SK-N-SH (cell line): ENCODE data around the gene PRKCA. TPM values are rescaled to one million over a fixed set of nuclear protein-coding genes. Genes with fewer than 3 reads are reported as not detected.

Experiments used
- CTCF ChIA-PET: fragments of 300-600, 350-600 bp; formaldehyde crosslinking; extraction: SDS; loops from one replicate; lab custom pipeline; 2021; lab: Yijun Ruan, JAX
- POLR2A ChIA-PET: fragments of 350-600 bp; sonication (Branson Sonifier 250); formaldehyde crosslinking; extraction: SDS; loops from one replicate; lab custom pipeline; 2020; ENCODE audit warnings: antibody characterized with exemption, inconsistent platforms; lab: Yijun Ruan, JAX
- DNase-seq: peaks from one replicate; pipeline ENCODE4 v3.0.0; 2012
- H2AFZ ChIP-seq: fragments of 200-600 bp; sonication (generic); 2 replicates; pipeline ENCODE4 v1.8.1; 2016; ENCODE audit warnings: antibody characterized with exemption, mild to moderate bottlenecking, low read depth
- H3F3A ChIP-seq: fragments of 200-600 bp; sonication (generic); replicated peaks from 2 replicates; pipeline ENCODE3; 2016; ENCODE audit warnings: antibody characterized with exemption, mild to moderate bottlenecking; ENCODE audit not compliant: insufficient read depth
- H3K27ac ChIP-seq, 2 experiments: fragments of 200-500 bp in 1 of 2; fragments of 200-600 bp in 1 of 2; sonication (Bioruptor generic) in 1 of 2; sonication (generic), shearing (Covaris generic) in 1 of 2; 2 replicates each; pipeline versions ENCODE4 v1.5.1 to v1.6.1; 2014 to 2016; ENCODE audit warnings: low read depth in 2 of 2, inconsistent platforms in 1 of 2, low read length in 1 of 2, mild to moderate bottlenecking in 1 of 2, mixed read lengths in 1 of 2
- H3K27me3 ChIP-seq: fragments of 200-600 bp; sonication (generic), shearing (Covaris generic); 2 replicates; pipeline ENCODE4 v1.6.1; 2016; ENCODE audit warnings: mixed run types; ENCODE audit not compliant: insufficient read depth
- H3K36me3 ChIP-seq, 2 experiments: fragments of 200-500 bp in 1 of 2; fragments of 200-600 bp in 1 of 2; sonication (Bioruptor generic) in 1 of 2; sonication (generic) in 1 of 2; replicated peaks in 1 of 2; 2 replicates each; pipeline versions ENCODE3 to v1.5.1; 2014 to 2016; ENCODE audit warnings: low read length in 1 of 2, mild to moderate bottlenecking in 1 of 2; ENCODE audit not compliant: insufficient read depth in 2 of 2, control insufficient read depth in 1 of 2
- H3K4me1 ChIP-seq, 2 experiments: fragments of 200-500 bp in 1 of 2; fragments of 200-600 bp in 1 of 2; sonication (Bioruptor generic) in 1 of 2; sonication (generic), shearing (Covaris generic) in 1 of 2; 2 replicates each; pipeline versions ENCODE4 v1.5.1 to v1.6.1; 2014 to 2016; ENCODE audit warnings: low read depth in 1 of 2, low read length in 1 of 2, mixed run types in 1 of 2; ENCODE audit not compliant: insufficient read depth in 2 of 2, control insufficient read depth in 1 of 2
- H3K4me2 ChIP-seq: fragments of 200-600 bp; sonication (generic), shearing (Covaris generic); 2 replicates; pipeline ENCODE4 v1.6.1; 2017; ENCODE audit warnings: mixed run types
- H3K4me3 ChIP-seq, 2 experiments: fragments of 200-500 bp in 1 of 2; fragments of 200-600 bp in 1 of 2; sonication (Bioruptor generic) in 1 of 2; sonication (generic), shearing (Covaris generic) in 1 of 2; 2 replicates each; pipeline versions ENCODE4 v1.5.1 to v1.8.1; 2014 to 2016; ENCODE audit warnings: low read depth in 2 of 2, inconsistent platforms in 1 of 2, low read length in 1 of 2, mild to moderate bottlenecking in 1 of 2, mixed read lengths in 1 of 2, moderate library complexity in 1 of 2
- H3K79me2 ChIP-seq: fragments of 200-600 bp; sonication (generic); 2 replicates; pipeline ENCODE4 v1.8.1; 2017; ENCODE audit warnings: mild to moderate bottlenecking; ENCODE audit not compliant: insufficient read depth
- H3K9ac ChIP-seq: fragments of 200-600 bp; sonication (generic); 2 replicates; pipeline ENCODE4 v1.6.1; 2017; ENCODE audit warnings: mixed run types
- H3K9me2 ChIP-seq: fragments of 200-600 bp; sonication (generic); 2 replicates; pipeline ENCODE4 v1.6.1; 2017; ENCODE audit warnings: mixed run types
- H3K9me3 ChIP-seq: fragments of 200-600 bp; sonication (generic); 2 replicates; pipeline ENCODE4 v1.6.1; 2017; ENCODE audit warnings: mixed run types, mild to moderate bottlenecking, moderate library complexity
- H4K20me1 ChIP-seq: fragments of 200-600 bp; sonication (generic); 2 replicates; pipeline ENCODE4 v1.6.1; 2017; ENCODE audit warnings: mild to moderate bottlenecking, mixed run types; ENCODE audit not compliant: insufficient read depth
- CHD2 ChIP-seq: fragments of 150-350 bp; IDR thresholded peaks from 2 replicates; pipeline ENCODE4 v1.6.1; 2018; ENCODE audit warnings: low read length; ENCODE audit not compliant: partially characterized antibody
- ELF1 ChIP-seq: IDR thresholded peaks from 2 replicates; pipeline ENCODE4 v1.4.0; 2012
- FOSL2 ChIP-seq: IDR thresholded peaks from 2 replicates; pipeline ENCODE4 v1.4.0; 2012; ENCODE audit warnings: low read depth, mild to moderate bottlenecking, moderate library complexity, borderline replicate concordance
- FOXM1 ChIP-seq: IDR thresholded peaks from 2 replicates; pipeline ENCODE4 v1.4.0; 2012; ENCODE audit warnings: low read depth, mild to moderate bottlenecking
- JUND ChIP-seq: IDR thresholded peaks from 2 replicates; pipeline ENCODE4 v1.4.0; 2012
- NFIC ChIP-seq: IDR thresholded peaks from 2 replicates; pipeline ENCODE4 v1.4.0; 2012; ENCODE audit warnings: borderline replicate concordance
- RAD21 ChIP-seq: IDR thresholded peaks from 2 replicates; pipeline ENCODE4 v1.6.1; 2012; ENCODE audit warnings: mild to moderate bottlenecking, low read length
- RCOR1 ChIP-seq: fragments of 150-350 bp; IDR thresholded peaks from 2 replicates; pipeline ENCODE4 v1.6.1; 2017; ENCODE audit warnings: antibody characterized with exemption, low read length
- RXRA ChIP-seq: IDR thresholded peaks from 2 replicates; pipeline ENCODE4 v1.4.0; 2012; ENCODE audit warnings: low read depth, mild to moderate bottlenecking, borderline replicate concordance
- SMC3 ChIP-seq: IDR thresholded peaks from 2 replicates; pipeline ENCODE4 v1.6.1; 2012; ENCODE audit warnings: low read depth, low read length, improper control_type of control experiment
- TCF12 ChIP-seq: IDR thresholded peaks from 2 replicates; pipeline ENCODE4 v1.4.0; 2012
- USF2 ChIP-seq: fragments of 150-350 bp; IDR thresholded peaks from 2 replicates; pipeline ENCODE4 v1.6.1; 2017; ENCODE audit warnings: antibody characterized with exemption, low read length, low read depth, borderline replicate concordance
- WGBS: methylation state at CpG from one replicate; pipeline ENCODE4 v1.1.6; 2017; ENCODE audit warnings: low lambda C conversion rate; 5-methylcytosine and 5-hydroxymethylcytosine counted together
- polyA plus RNA-seq, 3 experiments: library from polyadenylated mRNA; depleted of rRNA; stranded (reverse); fragments of >200 nt; gene quantifications; 2 replicates each; pipeline ENCODE4 v1.2.3, GENCODE V29; 2012
- TF ChIP-seq, protein P1 (sequence below): IDR thresholded peaks from 2 replicates; pipeline ENCODE4 v1.6.1; 2012; ENCODE audit warnings: mild to moderate bottlenecking, low read depth, low read length, moderate library complexity
- TF ChIP-seq, protein P2 (sequence below): IDR thresholded peaks from 2 replicates; pipeline ENCODE4 v1.4.0; 2012; ENCODE audit warnings: low read depth, borderline replicate concordance
- TF ChIP-seq, protein P3 (sequence below): fragments of 200-600 bp; sonication (generic); IDR thresholded peaks from 2 replicates; pipeline ENCODE4 v1.6.1; 2017; ENCODE audit warnings: antibody characterized with exemption, mild to moderate bottlenecking, moderate library complexity
- TF ChIP-seq, protein P4 (sequence below): IDR thresholded peaks from 2 replicates; pipeline ENCODE4 v1.4.0; 2012; ENCODE audit warnings: low read depth, borderline replicate concordance

PRKCA gene
- polyA plus RNA-seq, 1 of the 3 experiments (the other 2 are of a cell fraction), result 108 TPM

DNA sequence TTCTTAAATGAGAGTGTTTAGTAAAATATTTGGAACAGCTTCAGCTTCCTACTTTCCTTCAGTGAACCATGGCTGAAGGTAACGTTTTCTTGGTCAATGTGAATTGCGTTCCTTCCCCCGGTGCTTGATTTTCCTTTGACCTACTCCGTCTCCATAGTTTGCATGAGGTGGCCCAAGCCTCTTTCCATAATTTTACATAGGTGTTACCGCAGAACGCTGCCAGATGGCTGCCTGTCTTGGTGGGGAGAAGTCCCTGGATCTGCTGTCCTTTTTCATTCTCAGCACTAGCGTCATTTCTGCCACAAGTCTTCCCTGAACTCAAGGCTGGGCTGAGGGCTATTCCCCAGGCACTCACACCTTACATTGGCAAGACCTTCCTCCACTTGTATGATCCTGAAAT is 178.4 kb downstream of the PRKCA start:
- Histone ChIP-seq H3K9ac (no peak overlapping the region), H3K9me3 (no peaks in the 10 kb centered on the region), H3K27ac (no peak overlapping the region), H3K4me1 (0 out of 4 replicates have a peak, but pooled peaks cover 0 to 4% of the 10 kb centered on the region in 2 experiments), H2AFZ (no peak overlapping the region), H3K79me2 (peaks cover 99% of the 10 kb centered on the region), H3F3A (peaks cover 21% of the 10 kb centered on the region), H3K9me2 (no peaks in the 10 kb centered on the region), H3K36me3 (peaks cover 0 to 27% of the 10 kb centered on the region in 2 experiments), H3K4me2 (no peak overlapping the region), H4K20me1 (peaks cover 12% of the 10 kb centered on the region), H3K27me3 (no peaks in the 10 kb centered on the region), H3K4me3 (no peak overlapping the region)
- WGBS, result 99% methylated on average over 7 of the region's 7 CpGs
- POLR2A ChIA-PET, result interaction anchor here (0.6 kb wide), 1 partner anchor 11 kb away, joined by 3 read pairs; no protein-coding TSS in a partner anchor
- no peak for DNase-seq
- CTCF ChIA-PET, result interaction anchor here (0.6 to 1.0 kb wide), 2 partner anchors 15 to 61 kb away, joined by 3 to 5 read pairs; no protein-coding TSS in a partner anchor
- TF ChIP-seq FOSL2, result no peak
- no peak for TF ChIP-seq CHD2

DNA sequence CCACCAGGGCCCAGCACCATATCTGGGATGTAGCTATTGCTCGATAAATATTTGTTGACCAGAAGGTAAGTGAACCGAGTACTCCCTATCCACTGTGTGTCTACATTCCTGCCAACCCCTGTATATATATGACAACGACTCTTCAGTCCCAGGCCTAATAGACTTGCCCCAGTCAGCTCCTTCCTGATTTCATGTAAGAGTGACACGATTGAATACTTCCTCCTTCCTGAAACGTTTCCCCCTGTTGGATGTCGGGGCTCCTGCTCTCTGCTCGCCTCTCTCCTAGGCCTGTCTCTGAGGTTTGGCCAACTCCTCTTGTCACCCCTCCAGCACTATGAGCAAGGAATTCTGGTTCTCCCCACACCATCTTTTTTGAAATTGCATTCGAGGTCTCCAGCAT is 178.9 kb downstream of the PRKCA start:
- no peak for TF ChIP-seq SMC3
- TF ChIP-seq FOSL2, result no peak
- TF ChIP-seq TCF12, result no peak
- TF ChIP-seq, protein P1, sequence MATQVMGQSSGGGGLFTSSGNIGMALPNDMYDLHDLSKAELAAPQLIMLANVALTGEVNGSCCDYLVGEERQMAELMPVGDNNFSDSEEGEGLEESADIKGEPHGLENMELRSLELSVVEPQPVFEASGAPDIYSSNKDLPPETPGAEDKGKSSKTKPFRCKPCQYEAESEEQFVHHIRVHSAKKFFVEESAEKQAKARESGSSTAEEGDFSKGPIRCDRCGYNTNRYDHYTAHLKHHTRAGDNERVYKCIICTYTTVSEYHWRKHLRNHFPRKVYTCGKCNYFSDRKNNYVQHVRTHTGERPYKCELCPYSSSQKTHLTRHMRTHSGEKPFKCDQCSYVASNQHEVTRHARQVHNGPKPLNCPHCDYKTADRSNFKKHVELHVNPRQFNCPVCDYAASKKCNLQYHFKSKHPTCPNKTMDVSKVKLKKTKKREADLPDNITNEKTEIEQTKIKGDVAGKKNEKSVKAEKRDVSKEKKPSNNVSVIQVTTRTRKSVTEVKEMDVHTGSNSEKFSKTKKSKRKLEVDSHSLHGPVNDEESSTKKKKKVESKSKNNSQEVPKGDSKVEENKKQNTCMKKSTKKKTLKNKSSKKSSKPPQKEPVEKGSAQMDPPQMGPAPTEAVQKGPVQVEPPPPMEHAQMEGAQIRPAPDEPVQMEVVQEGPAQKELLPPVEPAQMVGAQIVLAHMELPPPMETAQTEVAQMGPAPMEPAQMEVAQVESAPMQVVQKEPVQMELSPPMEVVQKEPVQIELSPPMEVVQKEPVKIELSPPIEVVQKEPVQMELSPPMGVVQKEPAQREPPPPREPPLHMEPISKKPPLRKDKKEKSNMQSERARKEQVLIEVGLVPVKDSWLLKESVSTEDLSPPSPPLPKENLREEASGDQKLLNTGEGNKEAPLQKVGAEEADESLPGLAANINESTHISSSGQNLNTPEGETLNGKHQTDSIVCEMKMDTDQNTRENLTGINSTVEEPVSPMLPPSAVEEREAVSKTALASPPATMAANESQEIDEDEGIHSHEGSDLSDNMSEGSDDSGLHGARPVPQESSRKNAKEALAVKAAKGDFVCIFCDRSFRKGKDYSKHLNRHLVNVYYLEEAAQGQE, result no peak
- no peak for TF ChIP-seq RCOR1
- TF ChIP-seq, protein P2, sequence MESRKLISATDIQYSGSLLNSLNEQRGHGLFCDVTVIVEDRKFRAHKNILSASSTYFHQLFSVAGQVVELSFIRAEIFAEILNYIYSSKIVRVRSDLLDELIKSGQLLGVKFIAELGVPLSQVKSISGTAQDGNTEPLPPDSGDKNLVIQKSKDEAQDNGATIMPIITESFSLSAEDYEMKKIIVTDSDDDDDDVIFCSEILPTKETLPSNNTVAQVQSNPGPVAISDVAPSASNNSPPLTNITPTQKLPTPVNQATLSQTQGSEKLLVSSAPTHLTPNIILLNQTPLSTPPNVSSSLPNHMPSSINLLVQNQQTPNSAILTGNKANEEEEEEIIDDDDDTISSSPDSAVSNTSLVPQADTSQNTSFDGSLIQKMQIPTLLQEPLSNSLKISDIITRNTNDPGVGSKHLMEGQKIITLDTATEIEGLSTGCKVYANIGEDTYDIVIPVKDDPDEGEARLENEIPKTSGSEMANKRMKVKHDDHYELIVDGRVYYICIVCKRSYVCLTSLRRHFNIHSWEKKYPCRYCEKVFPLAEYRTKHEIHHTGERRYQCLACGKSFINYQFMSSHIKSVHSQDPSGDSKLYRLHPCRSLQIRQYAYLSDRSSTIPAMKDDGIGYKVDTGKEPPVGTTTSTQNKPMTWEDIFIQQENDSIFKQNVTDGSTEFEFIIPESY, result no peak
- no peak for TF ChIP-seq JUND
- TF ChIP-seq, protein P3, sequence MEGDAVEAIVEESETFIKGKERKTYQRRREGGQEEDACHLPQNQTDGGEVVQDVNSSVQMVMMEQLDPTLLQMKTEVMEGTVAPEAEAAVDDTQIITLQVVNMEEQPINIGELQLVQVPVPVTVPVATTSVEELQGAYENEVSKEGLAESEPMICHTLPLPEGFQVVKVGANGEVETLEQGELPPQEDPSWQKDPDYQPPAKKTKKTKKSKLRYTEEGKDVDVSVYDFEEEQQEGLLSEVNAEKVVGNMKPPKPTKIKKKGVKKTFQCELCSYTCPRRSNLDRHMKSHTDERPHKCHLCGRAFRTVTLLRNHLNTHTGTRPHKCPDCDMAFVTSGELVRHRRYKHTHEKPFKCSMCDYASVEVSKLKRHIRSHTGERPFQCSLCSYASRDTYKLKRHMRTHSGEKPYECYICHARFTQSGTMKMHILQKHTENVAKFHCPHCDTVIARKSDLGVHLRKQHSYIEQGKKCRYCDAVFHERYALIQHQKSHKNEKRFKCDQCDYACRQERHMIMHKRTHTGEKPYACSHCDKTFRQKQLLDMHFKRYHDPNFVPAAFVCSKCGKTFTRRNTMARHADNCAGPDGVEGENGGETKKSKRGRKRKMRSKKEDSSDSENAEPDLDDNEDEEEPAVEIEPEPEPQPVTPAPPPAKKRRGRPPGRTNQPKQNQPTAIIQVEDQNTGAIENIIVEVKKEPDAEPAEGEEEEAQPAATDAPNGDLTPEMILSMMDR, result no peak
- TF ChIP-seq RXRA, result no peak
- TF ChIP-seq, protein P4, sequence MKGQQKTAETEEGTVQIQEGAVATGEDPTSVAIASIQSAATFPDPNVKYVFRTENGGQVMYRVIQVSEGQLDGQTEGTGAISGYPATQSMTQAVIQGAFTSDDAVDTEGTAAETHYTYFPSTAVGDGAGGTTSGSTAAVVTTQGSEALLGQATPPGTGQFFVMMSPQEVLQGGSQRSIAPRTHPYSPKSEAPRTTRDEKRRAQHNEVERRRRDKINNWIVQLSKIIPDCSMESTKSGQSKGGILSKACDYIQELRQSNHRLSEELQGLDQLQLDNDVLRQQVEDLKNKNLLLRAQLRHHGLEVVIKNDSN, result no peak
- no peak for TF ChIP-seq ELF1
- no peak for TF ChIP-seq RAD21
- no peak for TF ChIP-seq USF2
- TF ChIP-seq FOXM1, result no peak
- no peak for TF ChIP-seq NFIC
- Histone ChIP-seq H3K36me3 (peaks cover 0 to 29% of the 10 kb centered on the region in 2 experiments), H2AFZ (no peak overlapping the region), H3F3A (peaks cover 17% of the 10 kb centered on the region), H3K79me2 (peaks cover 99% of the 10 kb centered on the region), H3K4me2 (no peak overlapping the region), H4K20me1 (peaks cover 14% of the 10 kb centered on the region), H3K27me3 (no peaks in the 10 kb centered on the region), H3K9ac (no peak overlapping the region), H3K9me3 (no peaks in the 10 kb centered on the region), H3K4me3 (no peak overlapping the region), H3K9me2 (no peaks in the 10 kb centered on the region), H3K4me1 (no peaks in the 10 kb centered on the region), H3K27ac (no peak overlapping the region)
- DNase-seq, result no peak
- CTCF ChIA-PET, result no interaction called here
- POLR2A ChIA-PET, result interaction anchor here (0.6 kb wide), 1 partner anchor 11 kb away, joined by 3 read pairs; no protein-coding TSS in a partner anchor
- WGBS, result 94% methylated on average over 8 of the region's 8 CpGs
